H1 (cell line): ENCODE measurements around the gene METTL21C. TPM values are rescaled to one million over a fixed set of nuclear protein-coding genes. Genes with fewer than 3 reads are reported as not detected.

Experiments
- CTCF ChIA-PET: fragments of 300-600 bp; sonication (Branson Sonifier 250); formaldehyde crosslinking; loops from one replicate; lab custom pipeline; 2021; ENCODE audit not compliant: partially characterized antibody; lab: Charles Lee
- POLR2A ChIA-PET: fragments of 300-600 bp; sonication (Branson Sonifier 250); formaldehyde crosslinking; loops from one replicate; lab custom pipeline; 2021; ENCODE audit warnings: inconsistent platforms; ENCODE audit not compliant: partially characterized antibody; lab: Charles Lee
- DNase-seq, 2 experiments: peaks; one replicate each; pipeline versions ENCODE4 v3.0.0 to v3.0.0-alpha.2; 2010 to 2022; ENCODE audit warnings: low spot score in 2 of 2, low read depth in 1 of 2, mixed read lengths in 1 of 2
- FAIRE-seq: peaks from 2 replicates; lab custom pipeline; 2011; peaks lifted over from hg19 to GRCh38; lab: Jason Lieb, UNC
- H2AFZ ChIP-seq: 2 replicates; pipeline ENCODE4 v1.8.1; 2012; ENCODE audit warnings: low read length, inconsistent platforms
- H2AK5ac ChIP-seq: 2 replicates; pipeline ENCODE4 v1.6.1; 2013; ENCODE audit warnings: low read depth, low read length
- H2BK120ac ChIP-seq: replicated peaks from 2 replicates; pipeline ENCODE3; 2013; ENCODE audit warnings: low read depth, low read length, inconsistent platforms
- H2BK12ac ChIP-seq: 2 replicates; pipeline ENCODE4 v1.6.1; 2013; ENCODE audit warnings: low read depth, low read length
- H2BK15ac ChIP-seq: 2 replicates; pipeline ENCODE4 v1.6.1; 2013; ENCODE audit warnings: low read length
- H2BK20ac ChIP-seq: 2 replicates; pipeline ENCODE4 v1.6.1; 2013; ENCODE audit warnings: low read length
- H2BK5ac ChIP-seq: 2 replicates; pipeline ENCODE4 v1.6.1; 2013; ENCODE audit warnings: low read depth, low read length
- H3K14ac ChIP-seq: 2 replicates; pipeline ENCODE4 v1.6.1; 2013; ENCODE audit warnings: inconsistent platforms; ENCODE audit not compliant: insufficient read length
- H3K18ac ChIP-seq: 2 replicates; pipeline ENCODE4 v1.6.1; 2013; ENCODE audit warnings: low read length; ENCODE audit errors: extremely low read depth
- H3K23ac ChIP-seq: 2 replicates; pipeline ENCODE4 v1.6.1; 2013; ENCODE audit warnings: inconsistent platforms; ENCODE audit not compliant: insufficient read length
- H3K23me2 ChIP-seq: 2 replicates; pipeline ENCODE4 v1.6.1; 2013; ENCODE audit warnings: low read depth, low read length
- H3K27ac ChIP-seq: 2 replicates; pipeline ENCODE4 v1.6.1; 2011; ENCODE audit warnings: low read depth, low read length, inconsistent platforms
- H3K27me3 ChIP-seq, 4 experiments: replicated peaks in 1 of 4; 1 replicate in 1 of 4; 2 replicates in 3 of 4; pipeline versions ENCODE4 v1.6.1 to v1.8.1; 2011 to 2013; ENCODE audit warnings: low read length in 3 of 4, mild to moderate bottlenecking in 3 of 4, inconsistent platforms in 2 of 4, mixed read lengths in 2 of 4, moderate library complexity in 1 of 4; ENCODE audit not compliant: control insufficient read depth in 3 of 4, insufficient read depth in 3 of 4; ENCODE audit errors: extremely low read depth in 1 of 4
- H3K36me3 ChIP-seq, 4 experiments: 2 replicates each; pipeline versions ENCODE4 v1.6.1 to v1.8.1; 2011 to 2013; ENCODE audit warnings: mild to moderate bottlenecking in 4 of 4, low read length in 3 of 4, moderate library complexity in 2 of 4, control low read depth in 1 of 4, inconsistent platforms in 1 of 4; ENCODE audit not compliant: insufficient read depth in 4 of 4, control insufficient read depth in 2 of 4
- H3K4ac ChIP-seq: replicated peaks from 2 replicates; pipeline ENCODE3; 2013; ENCODE audit warnings: low read length, low read depth, mixed read lengths, inconsistent platforms; ENCODE audit not compliant: insufficient read length
- H3K4me1 ChIP-seq, 4 experiments: replicated peaks in 1 of 4; 1 replicate in 1 of 4; 2 replicates in 3 of 4; pipeline versions ENCODE4 v1.6.1 to v1.8.1; 2011 to 2013; ENCODE audit warnings: low read length in 3 of 4, inconsistent platforms in 2 of 4, mixed read lengths in 1 of 4; ENCODE audit not compliant: insufficient read depth in 4 of 4, control insufficient read depth in 3 of 4
- H3K4me2 ChIP-seq, 2 experiments: 2 replicates each; pipeline versions ENCODE4 v1.6.1 to v1.8.1; 2011 to 2013; ENCODE audit warnings: low read depth in 2 of 2, low read length in 2 of 2, control low read depth in 1 of 2, inconsistent platforms in 1 of 2, mild to moderate bottlenecking in 1 of 2; ENCODE audit not compliant: insufficient read depth in 1 of 2
- H3K4me3 ChIP-seq, 4 experiments: fragments of 200-600, 300-600 bp in 1 of 4; sonication (generic), shearing (Covaris generic), sonication (Bioruptor Twin) in 1 of 4; 2 replicates each; pipeline versions ENCODE4 v1.5.1 to v1.8.1; 2011 to 2016; ENCODE audit warnings: low read length in 4 of 4, low read depth in 3 of 4, control low read depth in 2 of 4, inconsistent platforms in 2 of 4, mild to moderate bottlenecking in 2 of 4, mixed read lengths in 1 of 4, moderate library complexity in 1 of 4; ENCODE audit not compliant: insufficient read depth in 2 of 4; ENCODE audit errors: extremely low read depth in 1 of 4
- H3K56ac ChIP-seq: replicated peaks from 2 replicates; pipeline ENCODE3; 2013; ENCODE audit warnings: low read depth, mild to moderate bottlenecking, mixed read lengths, low read length, inconsistent platforms; ENCODE audit not compliant: insufficient read length
- H3K79me1 ChIP-seq: 2 replicates; pipeline ENCODE4 v1.6.1; 2013; ENCODE audit warnings: low read depth, low read length, control low read depth
- H3K79me2 ChIP-seq, 2 experiments: 2 replicates each; pipeline versions ENCODE4 v1.6.1 to v1.8.1; 2012 to 2013; ENCODE audit warnings: low read length in 2 of 2, mild to moderate bottlenecking in 2 of 2, inconsistent platforms in 1 of 2; ENCODE audit not compliant: insufficient read depth in 2 of 2, control insufficient read depth in 1 of 2
- H3K9ac ChIP-seq, 4 experiments: replicated peaks in 1 of 4; 1 replicate in 1 of 4; 2 replicates in 3 of 4; pipeline versions ENCODE4 v1.6.1 to v1.8.1; 2011 to 2013; ENCODE audit warnings: low read depth in 3 of 4, low read length in 3 of 4, control low read depth in 2 of 4, mild to moderate bottlenecking in 2 of 4, moderate library complexity in 2 of 4, inconsistent platforms in 1 of 4; ENCODE audit errors: extremely low read depth in 1 of 4
- H3K9me3 ChIP-seq, 2 experiments: 2 replicates each; pipeline versions ENCODE4 v1.6.1 to v1.8.1; 2012 to 2013; ENCODE audit warnings: mild to moderate bottlenecking in 2 of 2, moderate library complexity in 2 of 2, control low read depth in 1 of 2, inconsistent platforms in 1 of 2, low read depth in 1 of 2, low read length in 1 of 2, mixed read lengths in 1 of 2; ENCODE audit not compliant: insufficient read depth in 2 of 2
- H4K20me1 ChIP-seq, 2 experiments: replicated peaks in 1 of 2; 2 replicates each; pipeline versions ENCODE3 to v1.8.1; 2011 to 2013; ENCODE audit warnings: inconsistent platforms in 2 of 2, low read length in 2 of 2, mild to moderate bottlenecking in 1 of 2; ENCODE audit not compliant: insufficient read depth in 2 of 2, control insufficient read depth in 1 of 2
- H4K5ac ChIP-seq: 2 replicates; pipeline ENCODE4 v1.6.1; 2013; ENCODE audit warnings: low read length, low read depth, mixed read lengths, inconsistent platforms; ENCODE audit not compliant: insufficient read length
- H4K8ac ChIP-seq: 2 replicates; pipeline ENCODE4 v1.8.0; 2013; ENCODE audit warnings: mild to moderate bottlenecking, moderate library complexity, low read length, inconsistent platforms; ENCODE audit not compliant: insufficient read depth; ENCODE audit errors: extremely low read depth
- H4K91ac ChIP-seq: replicated peaks from 2 replicates; pipeline ENCODE3; 2013; ENCODE audit warnings: low read length, mixed read lengths, inconsistent platforms; ENCODE audit not compliant: insufficient read length
- CTBP2 ChIP-seq: IDR thresholded peaks from 2 replicates; pipeline ENCODE4 v1.7.0; 2011; ENCODE audit warnings: borderline replicate concordance, mild to moderate bottlenecking, moderate library complexity, mixed read lengths, low read length; ENCODE audit not compliant: insufficient read depth, insufficient read length
- EZH2 ChIP-seq: fragments of 200-600 bp; sonication (generic); IDR thresholded peaks from 2 replicates; pipeline ENCODE4 v1.7.1; 2012; ENCODE audit warnings: low read depth, mild to moderate bottlenecking, moderate library complexity, low read length, inconsistent platforms; ENCODE audit not compliant: severe bottlenecking
- HDAC2 ChIP-seq, 2 experiments: fragments of 300-600 bp in 1 of 2; sonication (generic) in 1 of 2; IDR thresholded peaks; 2 replicates each; pipeline ENCODE4 v1.6.1; 2011 to 2012; ENCODE audit warnings: low read depth in 2 of 2, low read length in 2 of 2, mild to moderate bottlenecking in 2 of 2, moderate library complexity in 2 of 2, borderline replicate concordance in 1 of 2, inconsistent platforms in 1 of 2
- RFX5 ChIP-seq: IDR thresholded peaks from 2 replicates; pipeline ENCODE4 v1.6.1; 2011; ENCODE audit warnings: low read depth, low read length, improper control_type of control experiment, borderline replicate concordance
- SP2 ChIP-seq: IDR thresholded peaks from 2 replicates; pipeline ENCODE4 v1.6.1; 2012; ENCODE audit warnings: mild to moderate bottlenecking, low read length, inconsistent platforms
- TAF7 ChIP-seq: optimal IDR thresholded peaks from 2 replicates; pipeline ENCODE3; 2011; ENCODE audit warnings: low read depth, mild to moderate bottlenecking, inconsistent platforms, low read length, moderate library complexity, borderline replicate concordance
- polyA plus RNA-seq, 7 experiments: library from polyadenylated mRNA; depleted of rRNA in 3 of 7; stranded (reverse) in 5 of 7; unstranded in 2 of 7; fragments of >200 nt in 5 of 7; fragments of 200-250 nt in 2 of 7; gene quantifications; 1 replicate in 5 of 7; 2 replicates in 1 of 7; 4 replicates in 1 of 7; pipeline versions ENCODE4 v1.2.1 to v1.2.3, GENCODE V29; 2011 to 2013; ENCODE audit warnings: missing spikeins in 2 of 7, mixed read lengths in 2 of 7
- total RNA-seq: library from RNA; stranded (reverse); fragmentation: NEBNext Ultra II Directional; extraction: Animal tissue kit (Norgen Biotek cat#: 25700); gene quantifications from 2 replicates; pipeline ENCODE4 v1.2.1, GENCODE V29; 2021

Gene METTL21C
- total and polyA plus RNA-seq, 2 of the 8 experiments (the other 6 are each of a cell fraction or from before 2014, with no cell fraction given): not detected

- no peak for FAIRE-seq
- CTCF ChIA-PET: interaction anchor here (0.7 to 1.8 kb wide), 4 partner anchors 8 to 87 kb away, joined by 3 to 6 read pairs (median 4); no protein-coding TSS in a partner anchor
- Histone ChIP-seq H3K27me3 (no peaks in the 10 kb centered on the region), H2BK12ac (no peak overlapping the region), H2BK20ac (no peak overlapping the region), H4K8ac (no peak overlapping the region), H3K4me2 (no peak overlapping the region), H3K14ac (no peak overlapping the region), H4K91ac (no peak overlapping the region), H3K79me1 (no peaks in the 10 kb centered on the region), H3K27ac (no peak overlapping the region), H3K4me3 (no peak overlapping the region), H3K4ac (no peak overlapping the region), H4K20me1 (no peaks in the 10 kb centered on the region), H2BK5ac (no peak overlapping the region), H2AK5ac (no peak overlapping the region), H3K36me3 (peaks cover 6 to 44% (median 23%) of the 10 kb centered on the region in 4 experiments), H3K9me3 (no peaks in the 10 kb centered on the region), H2BK15ac (no peak overlapping the region), H3K56ac (no peak overlapping the region), H4K5ac (no peak overlapping the region), H3K79me2 (no peaks in the 10 kb centered on the region), H3K18ac (no peak overlapping the region), H3K4me1 (no peaks in the 10 kb centered on the region), H2BK120ac (no peak overlapping the region), H2AFZ (no peak overlapping the region), H3K23me2 (no peaks in the 10 kb centered on the region), H3K9ac (no peak overlapping the region), H3K23ac (no peak overlapping the region)
- no peak for TF ChIP-seq TAF7
- no peak for TF ChIP-seq CTBP2
- TF ChIP-seq EZH2: no peak
- no peak for TF ChIP-seq HDAC2 (IDR thresholded peaks at IDR 0.05; ENCODE audit: borderline replicate concordance in 1 of 2, low read depth in 2 of 2, low read length in 2 of 2)
- no peak for TF ChIP-seq RFX5
- TF ChIP-seq SP2: no peak
- no peak for DNase-seq
- POLR2A ChIA-PET: no interaction called here
Observed at GRCh38 chr13:102659168-102659713, 35.6 kb downstream of the METTL21C start.
